ENCODE measurements around the gene ZNF814. TPM values are rescaled to one million over a fixed set of nuclear protein-coding genes. Genes with fewer than 3 reads are reported as not detected.
"Not testable (repeated sequence)": the region's sequence is repeated elsewhere in the genome, so short reads cannot be mapped to it uniquely, and the experiment has no call there.

ZNF814 gene
- total RNA-seq, 1 experiment from 2014 or later, result 44.3 TPM

DNA sequence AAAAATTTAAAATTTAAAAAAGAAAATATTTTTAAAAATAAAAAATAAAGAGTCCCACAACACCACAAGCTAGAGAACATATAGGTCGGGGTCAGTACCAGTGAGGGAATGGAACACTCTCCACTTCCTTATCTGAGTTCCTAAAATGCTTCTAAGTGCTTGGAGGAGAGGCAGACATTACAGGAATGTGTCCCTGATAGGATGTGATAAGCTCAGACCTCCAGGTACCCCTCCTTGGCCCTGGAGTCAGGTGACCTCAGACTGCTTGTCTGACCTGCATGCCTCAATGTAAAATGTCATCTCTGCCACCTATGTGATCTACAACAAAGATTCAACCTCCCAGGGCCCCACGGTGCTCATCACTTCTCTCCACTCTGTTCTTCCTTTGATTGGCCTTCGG lies 2.8 kb downstream of the ZNF814 start:
- Histone ChIP-seq H3K4me1 (ENCODE audit: insufficient read depth, low read length, poor library complexity, severe bottlenecking) (no peaks in the 10 kb centered on the region), H3K27me3 (replicated peaks; ENCODE audit: insufficient read depth, low read depth, low read length, poor library complexity) (no peaks in the 10 kb centered on the region), H3K4me3 (ENCODE audit: low read depth, low read length, poor library complexity, severe bottlenecking) (no peak overlapping the region), H3K9me3 (ENCODE audit: low read depth, low read length, poor library complexity, severe bottlenecking) (peaks cover 30% of the 10 kb centered on the region), H3K36me3 (ENCODE audit: insufficient read depth, low read length, poor library complexity, severe bottlenecking) (peaks cover 36% of the 10 kb centered on the region), H3K27ac (ENCODE audit: low read depth, low read length, poor library complexity, severe bottlenecking) (no peak overlapping the region)
- POLR2A ChIA-PET (ENCODE audit: low non-redundant PET), result no interaction called here
- intact Hi-C loops (cut with micrococcal nuclease; ENCODE audit: unreplicated experiment), result no loop called here
- no peak for DNase-seq (ENCODE audit: low spot score)
- no TSS peak for BruUV-seq (replicated peaks)
- TF ChIP-seq, protein P1, sequence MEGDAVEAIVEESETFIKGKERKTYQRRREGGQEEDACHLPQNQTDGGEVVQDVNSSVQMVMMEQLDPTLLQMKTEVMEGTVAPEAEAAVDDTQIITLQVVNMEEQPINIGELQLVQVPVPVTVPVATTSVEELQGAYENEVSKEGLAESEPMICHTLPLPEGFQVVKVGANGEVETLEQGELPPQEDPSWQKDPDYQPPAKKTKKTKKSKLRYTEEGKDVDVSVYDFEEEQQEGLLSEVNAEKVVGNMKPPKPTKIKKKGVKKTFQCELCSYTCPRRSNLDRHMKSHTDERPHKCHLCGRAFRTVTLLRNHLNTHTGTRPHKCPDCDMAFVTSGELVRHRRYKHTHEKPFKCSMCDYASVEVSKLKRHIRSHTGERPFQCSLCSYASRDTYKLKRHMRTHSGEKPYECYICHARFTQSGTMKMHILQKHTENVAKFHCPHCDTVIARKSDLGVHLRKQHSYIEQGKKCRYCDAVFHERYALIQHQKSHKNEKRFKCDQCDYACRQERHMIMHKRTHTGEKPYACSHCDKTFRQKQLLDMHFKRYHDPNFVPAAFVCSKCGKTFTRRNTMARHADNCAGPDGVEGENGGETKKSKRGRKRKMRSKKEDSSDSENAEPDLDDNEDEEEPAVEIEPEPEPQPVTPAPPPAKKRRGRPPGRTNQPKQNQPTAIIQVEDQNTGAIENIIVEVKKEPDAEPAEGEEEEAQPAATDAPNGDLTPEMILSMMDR (conservative IDR thresholded peaks at IDR 0.05; ENCODE audit: low read depth, low read length), result no peak
- TF ChIP-seq EZH2 (IDR thresholded peaks at IDR 0.05; ENCODE audit: borderline replicate concordance, low read depth, low read length, poor library complexity, severe bottlenecking), result no peak
- CTCF ChIA-PET, result no interaction called here

DNA sequence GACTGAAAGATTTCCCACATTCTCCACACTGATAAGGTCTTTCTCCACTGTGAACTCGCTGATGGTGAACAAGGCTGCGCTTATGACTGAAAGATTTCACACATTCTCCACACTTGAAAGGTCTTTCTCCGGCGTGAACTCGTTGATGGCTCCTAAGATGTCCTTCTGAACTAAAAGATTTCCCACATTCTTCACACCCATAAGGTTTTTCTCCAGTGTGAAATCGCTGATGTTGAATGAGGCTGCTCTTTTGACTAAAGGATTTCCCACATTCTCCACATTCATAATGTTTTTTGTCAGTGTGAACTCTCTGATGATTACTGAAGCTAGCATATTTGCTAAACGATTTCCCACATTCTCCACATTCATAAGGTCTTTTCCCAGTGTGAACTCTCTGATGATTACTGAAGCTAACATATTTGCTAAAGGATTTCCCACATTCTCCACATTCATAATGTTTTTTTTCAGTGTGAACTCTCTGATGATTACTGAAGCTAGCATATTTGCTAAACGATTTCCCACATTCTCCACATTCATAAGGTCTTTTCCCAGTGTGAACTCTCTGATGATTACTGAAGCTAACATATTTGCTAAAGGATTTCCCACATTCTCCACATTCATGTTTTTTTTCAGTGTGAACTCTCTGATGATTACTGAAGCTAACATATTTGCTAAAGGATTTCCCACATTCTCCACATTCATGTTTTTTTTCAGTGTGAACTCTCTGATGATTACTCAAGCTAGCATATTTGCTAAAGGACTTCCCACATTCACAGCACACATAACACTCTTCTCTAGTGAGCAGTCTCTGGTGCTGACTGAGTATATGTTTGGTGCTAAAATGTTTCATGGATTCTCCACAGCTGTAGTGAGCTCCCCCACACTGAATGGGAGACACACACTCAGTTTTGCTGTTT lies 14.7 kb downstream of the ZNF814 start:
- peaks cover 62% of the 10 kb centered on the region for H3K9me3 ChIP-seq (ENCODE audit: low read depth, low read length, poor library complexity, severe bottlenecking)
- POLR2A ChIA-PET (ENCODE audit: low non-redundant PET); H3K27me3 ChIP-seq (replicated peaks; ENCODE audit: insufficient read depth, low read depth, low read length, poor library complexity); intact Hi-C loops (cut with micrococcal nuclease; ENCODE audit: unreplicated experiment); DNase-seq (ENCODE audit: low spot score); H3K4me3 ChIP-seq (ENCODE audit: low read depth, low read length, poor library complexity, severe bottlenecking); H3K27ac ChIP-seq (ENCODE audit: low read depth, low read length, poor library complexity, severe bottlenecking); H3K4me1 ChIP-seq (ENCODE audit: insufficient read depth, low read length, poor library complexity, severe bottlenecking): not testable (repeated sequence)
- H3K36me3 ChIP-seq (ENCODE audit: insufficient read depth, low read length, poor library complexity, severe bottlenecking), result peaks cover 74% of the 10 kb centered on the region
- CTCF ChIA-PET, result interaction anchor here (0.6 kb wide), 1 partner anchor 311 kb away, joined by 3 read pairs; no protein-coding TSS in a partner anchor
- TSS peak; percentile 6 for BruUV-seq (replicated peaks)

DNA sequence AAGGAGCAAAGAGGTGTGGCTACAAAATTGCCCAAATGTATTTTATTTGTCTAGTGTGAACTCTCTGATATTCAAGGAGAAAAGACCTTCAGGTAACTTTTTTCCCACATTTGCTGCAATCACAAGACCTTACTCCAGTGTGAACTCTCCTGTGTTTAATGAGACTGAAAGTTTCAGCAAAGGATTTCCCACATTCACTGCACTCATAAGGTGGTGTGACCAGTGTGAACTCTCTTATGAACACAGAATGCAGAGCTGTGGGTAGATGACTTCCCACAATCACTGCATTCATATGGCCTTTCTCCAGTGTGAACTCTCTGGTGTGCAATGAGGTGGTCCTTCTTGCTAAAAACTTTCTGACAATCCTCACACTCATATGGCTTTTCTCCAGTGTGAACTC lies 16.4 kb downstream of the ZNF814 start:
- no peak overlapping the region for H3K4me3 ChIP-seq (ENCODE audit: low read depth, low read length, poor library complexity, severe bottlenecking)
- peaks cover 74% of the 10 kb centered on the region for H3K36me3 ChIP-seq (ENCODE audit: insufficient read depth, low read length, poor library complexity, severe bottlenecking)
- POLR2A ChIA-PET (ENCODE audit: low non-redundant PET), result no interaction called here
- no peak overlapping the region for H3K27ac ChIP-seq (ENCODE audit: low read depth, low read length, poor library complexity, severe bottlenecking)
- TF ChIP-seq EZH2 (IDR thresholded peaks at IDR 0.05; ENCODE audit: borderline replicate concordance, low read depth, low read length, poor library complexity, severe bottlenecking), result no peak
- TF ChIP-seq, protein P1 (conservative IDR thresholded peaks at IDR 0.05; ENCODE audit: low read depth, low read length), result no peak
- no TSS peak for BruUV-seq (replicated peaks)
- CTCF ChIA-PET, result no interaction called here
- H3K9me3 ChIP-seq (ENCODE audit: low read depth, low read length, poor library complexity, severe bottlenecking), result peaks cover 65% of the 10 kb centered on the region
- intact Hi-C loops (cut with micrococcal nuclease; ENCODE audit: unreplicated experiment), result no loop called here
- H3K4me1 ChIP-seq (ENCODE audit: insufficient read depth, low read length, poor library complexity, severe bottlenecking), result no peaks in the 10 kb centered on the region
- no peak for DNase-seq (ENCODE audit: low spot score)
- no peaks in the 10 kb centered on the region for H3K27me3 ChIP-seq (replicated peaks; ENCODE audit: insufficient read depth, low read depth, low read length, poor library complexity)

DNA sequence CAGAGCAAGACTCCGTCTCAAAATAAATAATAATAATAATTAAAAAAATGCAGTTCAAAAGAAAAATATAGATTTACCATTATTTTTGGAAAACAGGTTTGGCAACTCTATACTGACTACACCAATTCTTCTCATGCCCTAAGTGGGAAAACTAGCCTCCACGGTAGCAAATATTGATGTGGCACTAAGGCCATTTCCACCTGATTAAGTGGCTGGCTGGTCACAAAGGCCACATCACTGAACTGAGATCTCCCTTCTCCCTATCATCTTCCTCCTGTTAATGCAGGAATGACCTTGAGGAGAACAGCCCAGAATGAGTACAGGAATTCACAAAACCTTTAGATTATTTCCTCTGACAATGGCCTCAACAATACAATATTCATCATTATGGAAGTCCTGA lies 18.6 kb downstream of the ZNF814 start:
- no peaks in the 10 kb centered on the region for H3K27me3 ChIP-seq (replicated peaks; ENCODE audit: insufficient read depth, low read depth, low read length, poor library complexity)
- peaks cover 69% of the 10 kb centered on the region for H3K9me3 ChIP-seq (ENCODE audit: low read depth, low read length, poor library complexity, severe bottlenecking)
- TF ChIP-seq EZH2 (IDR thresholded peaks at IDR 0.05; ENCODE audit: borderline replicate concordance, low read depth, low read length, poor library complexity, severe bottlenecking), result no peak
- TF ChIP-seq, protein P1 (conservative IDR thresholded peaks at IDR 0.05; ENCODE audit: low read depth, low read length), result no peak
- no TSS peak for BruUV-seq (replicated peaks)
- DNase-seq (ENCODE audit: low spot score), result no peak
- no peak overlapping the region for H3K4me3 ChIP-seq (ENCODE audit: low read depth, low read length, poor library complexity, severe bottlenecking)
- CTCF ChIA-PET, result no interaction called here
- H3K36me3 ChIP-seq (ENCODE audit: insufficient read depth, low read length, poor library complexity, severe bottlenecking), result peaks cover 74% of the 10 kb centered on the region
- H3K27ac ChIP-seq (ENCODE audit: low read depth, low read length, poor library complexity, severe bottlenecking), result no peak overlapping the region
- intact Hi-C loops (cut with micrococcal nuclease; ENCODE audit: unreplicated experiment), result no loop called here
- H3K4me1 ChIP-seq (ENCODE audit: insufficient read depth, low read length, poor library complexity, severe bottlenecking), result no peaks in the 10 kb centered on the region
- POLR2A ChIA-PET (ENCODE audit: low non-redundant PET), result no interaction called here

DNA sequence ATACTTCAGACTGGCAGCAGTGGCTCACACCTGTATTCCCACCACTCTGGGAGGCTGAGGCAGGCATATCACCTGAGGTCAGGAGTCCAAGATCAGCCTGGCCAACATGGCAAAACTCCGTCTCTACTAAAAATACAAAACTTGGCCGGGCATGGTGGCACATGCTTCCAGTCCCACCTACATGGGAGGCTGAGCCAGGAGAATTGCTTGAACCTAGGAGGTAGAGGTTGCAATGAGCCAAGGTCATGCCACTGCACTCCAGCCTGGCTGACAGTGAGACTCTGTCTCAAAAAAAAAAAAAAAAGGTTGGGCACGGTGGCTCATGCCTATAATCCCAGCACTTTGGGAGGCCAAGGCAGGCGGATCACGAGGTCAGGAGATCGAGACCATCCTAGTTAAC lies 19.2 kb downstream of the ZNF814 start:
- H3K36me3 ChIP-seq (ENCODE audit: insufficient read depth, low read length, poor library complexity, severe bottlenecking), result peaks cover 79% of the 10 kb centered on the region
- H3K27me3 ChIP-seq (replicated peaks; ENCODE audit: insufficient read depth, low read depth, low read length, poor library complexity); POLR2A ChIA-PET (ENCODE audit: low non-redundant PET); H3K4me3 ChIP-seq (ENCODE audit: low read depth, low read length, poor library complexity, severe bottlenecking); BruUV-seq (replicated peaks); H3K27ac ChIP-seq (ENCODE audit: low read depth, low read length, poor library complexity, severe bottlenecking); H3K4me1 ChIP-seq (ENCODE audit: insufficient read depth, low read length, poor library complexity, severe bottlenecking); DNase-seq (ENCODE audit: low spot score); intact Hi-C loops (cut with micrococcal nuclease; ENCODE audit: unreplicated experiment); CTCF ChIA-PET: not testable (repeated sequence)
- H3K9me3 ChIP-seq (ENCODE audit: low read depth, low read length, poor library complexity, severe bottlenecking), result peaks cover 72% of the 10 kb centered on the region

Data from A673 (cell line).